CD1c-positive myeloid dendritic cell (primary cell): ENCODE measurements around the gene ATOH8.
A peak's percentile ranks its signal among the peaks of the same experiment; 100 is the strongest.

Experiments
- DNase-seq: peaks from one replicate; pipeline ENCODE4 v3.0.0-alpha.2; 2016; ENCODE audit errors: extremely low spot score

The ATOH8 gene

DNA sequence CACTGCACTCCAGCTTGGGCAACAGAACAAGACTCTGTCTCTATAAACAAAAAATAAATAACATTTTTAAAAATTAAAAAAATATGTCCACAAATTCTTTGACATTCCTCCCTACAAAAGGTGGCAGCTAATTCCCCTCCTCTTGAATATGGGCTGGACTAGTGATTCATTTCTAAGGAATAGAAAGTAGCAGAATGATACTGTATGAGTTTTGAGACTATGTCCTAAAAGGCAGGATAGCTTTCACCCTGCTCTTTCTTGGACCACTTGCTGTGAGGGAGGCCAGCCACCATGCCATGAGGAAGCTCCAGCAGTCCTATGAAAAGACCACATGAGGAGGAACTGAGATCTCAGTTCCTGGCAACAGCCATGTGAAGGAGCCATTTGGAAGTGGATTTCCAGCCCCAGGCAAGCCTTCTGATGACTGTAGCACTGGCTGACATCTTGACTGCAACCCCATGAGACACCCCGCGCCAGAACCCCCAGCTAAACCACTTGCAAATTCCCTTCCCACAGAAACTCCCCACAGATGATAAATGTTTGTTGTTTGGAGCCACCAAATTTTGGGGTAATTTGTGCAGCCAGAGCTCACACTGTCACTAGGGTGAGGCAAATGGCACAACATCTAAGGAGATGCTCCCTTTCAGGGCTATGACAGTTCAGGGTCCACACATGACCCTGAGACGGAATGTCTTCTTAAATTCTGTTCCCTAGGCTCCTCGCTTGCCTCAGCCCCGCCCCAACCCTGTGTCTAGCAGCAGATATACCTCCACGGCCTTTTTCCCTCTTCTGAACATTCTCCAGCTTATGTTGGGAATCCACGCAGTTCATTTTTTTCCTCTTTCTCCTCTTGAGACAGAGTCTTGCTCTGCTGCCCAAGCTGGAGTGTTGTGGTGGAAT is 17.1 kb upstream of the ATOH8 start:
- DNase-seq, result no peak

- no peak for DNase-seq
These were observed 16.3 kb upstream of the ATOH8 start for GRCh38 chr2:85737481-85737880.

DNA sequence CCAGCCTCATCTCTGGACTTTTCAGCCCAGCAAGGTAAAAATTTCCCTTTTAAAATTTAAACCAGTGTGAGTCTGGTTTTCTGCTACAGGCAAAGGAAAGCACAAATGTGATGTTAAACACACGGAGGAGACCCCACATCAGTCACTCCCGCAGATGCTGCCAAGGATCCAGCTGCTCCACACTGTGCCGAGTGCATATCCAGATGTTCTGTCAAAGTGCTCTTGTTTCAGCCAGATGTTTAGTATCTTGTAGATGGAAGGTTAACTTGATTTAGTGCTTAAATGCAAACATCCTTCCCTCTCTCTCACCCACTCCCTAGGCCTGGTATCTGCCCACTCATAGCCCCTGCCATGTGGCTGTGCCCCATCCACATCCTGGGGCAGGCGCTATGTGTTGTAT is 15.8 kb upstream of the ATOH8 start:
- no peak for DNase-seq

- DNase-seq, result no peak
These were observed 13.6 kb upstream of the ATOH8 start for GRCh38 chr2:85740193-85740592.

- no peak for DNase-seq
These were observed 12.5 kb upstream of the ATOH8 start for GRCh38 chr2:85741211-85741832.

DNA sequence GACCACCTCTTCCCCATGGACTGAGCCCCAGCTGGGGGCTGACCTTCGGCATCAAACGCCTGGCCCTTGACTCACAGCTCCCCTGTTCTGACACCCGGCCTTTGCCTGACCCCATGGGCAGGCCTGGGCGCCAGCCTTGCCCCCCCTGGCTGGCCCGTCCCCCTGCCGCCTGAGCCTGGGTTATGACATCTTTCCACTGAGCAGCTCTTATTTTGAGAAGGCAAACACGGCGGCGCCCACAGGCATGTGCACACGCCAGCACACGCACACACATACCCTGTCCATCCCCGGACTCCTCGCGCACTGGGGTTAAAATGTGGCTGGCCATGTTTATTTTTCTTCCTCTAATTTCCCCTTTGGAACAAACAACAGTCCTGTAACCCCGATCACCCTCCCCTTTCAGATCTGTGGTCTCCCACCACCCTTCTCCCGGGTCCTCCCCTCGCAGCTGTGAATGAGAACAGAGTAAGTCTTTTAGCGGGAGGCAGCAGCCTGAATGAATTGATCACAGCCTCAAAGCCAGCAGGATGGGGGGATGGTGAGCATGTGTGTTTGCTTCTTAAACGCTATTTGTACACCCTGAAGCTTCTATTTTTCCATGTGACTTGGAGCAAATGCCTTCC is 11.8 kb upstream of the ATOH8 start:
- DNase-seq, result no peak

DNA sequence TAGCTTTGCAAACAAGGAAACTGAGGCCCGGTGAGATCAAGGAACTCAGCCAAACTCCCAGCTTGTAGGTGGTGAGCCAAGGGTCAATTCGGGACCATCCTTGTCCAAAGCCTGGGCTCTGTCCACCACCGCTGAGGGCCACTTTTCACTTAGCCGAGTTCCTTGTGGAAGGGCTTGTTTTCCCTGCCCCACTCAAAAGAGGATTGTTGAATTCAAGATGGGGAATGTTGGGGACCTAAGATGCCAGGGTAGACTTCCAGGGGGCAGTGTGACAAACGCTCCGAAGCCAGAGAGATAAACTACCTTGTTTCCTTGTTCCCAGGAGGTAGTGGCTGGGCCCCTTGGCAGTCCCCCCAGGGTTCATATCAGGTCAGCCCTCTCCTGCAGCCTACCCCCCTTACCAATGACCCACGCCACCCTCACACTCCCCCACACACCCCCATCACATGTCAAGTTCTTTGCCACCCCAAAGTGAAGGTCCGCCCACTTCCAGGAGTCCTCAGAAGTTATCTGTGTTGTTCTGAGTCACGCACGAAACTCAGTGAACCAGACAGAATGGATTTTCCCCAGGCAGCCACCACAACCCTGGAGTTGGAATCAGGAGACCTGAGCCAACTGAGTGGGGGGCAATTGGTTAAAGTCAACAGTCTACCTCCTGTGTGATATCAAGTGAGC is 10.3 kb upstream of the ATOH8 start:
- DNase-seq, result no peak

DNA sequence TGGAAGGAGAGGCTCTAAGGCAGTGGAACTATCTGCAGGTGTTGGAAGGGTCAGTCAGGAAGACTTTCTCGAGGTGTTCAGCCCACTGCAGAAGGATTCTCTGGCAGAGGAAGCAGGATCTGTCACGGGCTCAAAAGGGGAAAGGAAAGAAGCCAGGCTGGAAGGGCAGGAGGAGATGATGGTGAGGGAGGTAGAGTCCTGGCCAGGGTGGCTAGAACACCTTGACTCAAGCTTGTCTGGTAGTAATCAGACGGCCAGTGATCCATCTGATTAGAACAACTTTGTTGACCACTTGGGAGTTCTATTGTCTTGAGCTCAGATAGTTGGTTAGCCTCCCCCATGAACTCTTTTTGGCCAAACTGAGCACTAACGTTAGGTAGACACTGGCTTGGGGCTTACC is 9.7 kb upstream of the ATOH8 start:
- DNase-seq, result no peak

- peak; percentile 52 for DNase-seq
These were observed 8.8 kb upstream of the ATOH8 start for GRCh38 chr2:85744741-85745601.

- DNase-seq, result no peak
These were observed 8.2 kb upstream of the ATOH8 start for GRCh38 chr2:85745619-85746018.

- no peak for DNase-seq
These were observed 7.3 kb upstream of the ATOH8 start for GRCh38 chr2:85746321-85747004.

GRCh38 chr2:85747441-85747840 is 6.3 kb upstream of the ATOH8 start:
- no peak for DNase-seq

DNA sequence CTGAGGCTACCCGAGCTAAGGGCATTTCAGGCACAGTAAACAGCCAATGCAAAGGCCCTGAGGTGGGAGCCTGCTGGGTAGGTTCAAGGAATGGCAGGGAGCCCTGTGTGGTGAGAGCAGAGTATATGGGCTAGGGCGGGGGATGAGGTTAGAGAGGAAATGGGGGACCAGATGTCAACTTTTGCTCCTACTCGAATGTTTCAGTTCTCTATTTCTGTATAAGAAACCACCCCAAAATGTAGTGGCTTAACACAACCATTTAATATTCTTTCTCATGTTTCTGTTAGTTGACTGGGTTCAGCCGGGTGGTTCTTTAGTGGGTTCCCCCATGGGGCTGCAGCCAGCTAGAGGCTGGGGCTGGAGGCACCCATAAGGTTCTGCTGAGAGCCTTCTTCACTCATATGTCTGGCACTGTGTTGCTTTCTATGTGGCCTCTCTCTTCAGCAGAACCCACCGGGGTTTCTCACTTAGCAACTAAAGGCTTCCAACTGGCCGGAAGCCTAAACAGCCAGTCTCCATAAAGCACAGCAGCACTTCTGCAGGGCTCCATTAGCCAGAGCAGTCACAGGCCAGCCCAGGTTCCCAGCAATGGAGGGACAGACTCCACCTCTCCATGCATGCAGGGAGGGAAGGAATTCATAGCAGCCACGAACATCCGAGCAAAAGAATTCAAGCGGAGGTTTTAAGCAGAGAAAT is 5.6 kb upstream of the ATOH8 start:
- DNase-seq, result peak; percentile 75

- no peak for DNase-seq
These were observed 4.6 kb upstream of the ATOH8 start for GRCh38 chr2:85748985-85749875.

GRCh38 chr2:85750587-85751575 is 2.9 kb upstream of the ATOH8 start:
- peak; percentile 89 for DNase-seq

DNA sequence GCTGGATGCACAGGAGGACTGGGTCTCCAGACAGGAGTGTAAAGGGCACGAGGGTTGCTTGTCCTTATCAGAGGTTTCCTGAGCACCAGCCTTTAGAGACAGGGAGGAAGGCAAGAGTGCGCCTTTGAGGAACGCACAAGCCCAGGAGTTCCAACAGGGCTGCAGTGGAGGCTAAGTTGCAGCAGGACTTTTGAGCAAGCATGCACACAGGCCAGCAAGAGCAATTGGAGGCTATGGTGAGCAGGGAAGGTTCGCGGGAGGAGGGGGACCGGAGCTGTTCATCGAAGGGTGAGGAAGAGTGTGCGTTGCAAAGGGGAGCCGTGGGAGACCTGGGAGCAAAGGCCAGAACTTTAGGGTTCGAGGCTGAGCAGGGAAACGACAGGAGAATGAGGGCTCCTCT is 2.2 kb upstream of the ATOH8 start:
- no peak for DNase-seq

DNA sequence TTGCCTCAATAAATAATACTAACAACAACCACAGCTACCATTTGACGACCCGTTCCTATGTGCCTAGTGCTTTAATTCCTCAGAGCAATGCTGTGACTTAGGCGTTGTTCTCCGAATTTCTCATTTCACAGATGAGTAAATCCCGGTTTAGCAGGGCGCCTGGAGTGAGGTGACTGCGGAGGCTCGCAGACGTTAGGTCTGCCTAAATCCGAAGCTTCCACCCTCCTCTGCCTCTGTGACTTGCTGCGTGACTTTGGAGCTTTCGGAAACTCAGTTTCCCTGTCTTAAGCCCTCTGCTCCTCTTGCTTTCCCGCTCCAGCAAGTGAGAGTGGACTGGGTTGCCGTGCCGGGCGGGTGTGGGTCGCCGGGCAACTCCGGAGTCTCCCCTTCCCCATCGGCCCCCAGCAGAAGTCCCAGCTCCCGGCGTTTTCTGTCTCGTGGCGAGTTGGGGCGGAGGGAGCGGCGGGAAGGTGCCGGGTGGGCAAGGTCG is 711 bp upstream of the ATOH8 start:
- DNase-seq, result no peak
